ENCODE results near the gene PCBP3.
"Not testable (repeated sequence)": the region's sequence is repeated elsewhere in the genome, so short reads cannot be mapped to it uniquely, and the experiment has no call there.

The PCBP3 gene

GRCh38 chr21:45643021-45643980 lies at the start of gene PCBP3:
Gene PCBP3 (plus strand): TSS chr21:45643725. CDS start chr21:45850086, 206,361 bp downstream.
- DNase-seq, result peak; percentile 87

- DNase-seq, result peak; percentile 1
These were observed 48.6 kb upstream of the PCBP3 start for GRCh38 chr21:45594721-45595489.

DNA sequence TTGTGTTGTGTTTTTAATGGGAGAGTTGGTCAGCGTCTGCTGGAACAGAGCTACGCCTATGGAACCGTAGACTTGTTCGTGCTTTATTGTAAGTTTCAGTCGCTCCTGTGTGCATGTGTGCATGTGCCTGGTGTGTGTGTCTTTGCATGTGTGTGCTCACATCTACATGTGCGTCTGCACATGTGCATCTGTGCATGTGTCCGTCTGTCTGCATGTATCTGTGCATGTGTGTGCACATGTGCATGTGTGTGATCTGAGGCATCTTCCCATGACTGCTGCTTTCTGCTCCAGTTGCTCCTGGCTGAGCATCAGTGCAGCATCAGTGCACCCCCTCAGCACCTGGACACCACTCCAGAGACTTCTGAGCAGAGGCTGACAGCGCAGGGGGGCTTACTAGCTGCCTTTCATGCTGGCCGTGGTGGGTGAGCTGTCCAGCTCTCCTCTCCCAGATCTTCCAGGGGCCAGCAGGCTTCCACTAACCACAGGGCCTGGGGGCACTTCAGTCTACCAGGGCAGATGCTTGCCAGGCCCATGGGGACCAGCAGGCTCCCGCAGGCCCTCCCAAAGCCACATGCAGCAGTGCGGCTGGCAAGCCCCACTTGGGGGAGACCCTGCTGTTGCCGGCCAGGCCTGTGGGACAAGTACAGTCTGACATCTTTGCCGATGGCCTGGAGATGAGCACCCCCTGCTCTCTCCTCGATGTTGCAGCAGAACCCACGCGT lies 47.8 kb upstream of the PCBP3 start:
- peak; percentile 74 for DNase-seq

GRCh38 chr21:45596704-45597318 lies 46.7 kb upstream of the PCBP3 start:
- DNase-seq, result no peak

- no peak for DNase-seq
These were observed 45.4 kb upstream of the PCBP3 start for GRCh38 chr21:45598109-45598508.

GRCh38 chr21:45598666-45599065 lies 44.9 kb upstream of the PCBP3 start:
- no peak for DNase-seq

DNA sequence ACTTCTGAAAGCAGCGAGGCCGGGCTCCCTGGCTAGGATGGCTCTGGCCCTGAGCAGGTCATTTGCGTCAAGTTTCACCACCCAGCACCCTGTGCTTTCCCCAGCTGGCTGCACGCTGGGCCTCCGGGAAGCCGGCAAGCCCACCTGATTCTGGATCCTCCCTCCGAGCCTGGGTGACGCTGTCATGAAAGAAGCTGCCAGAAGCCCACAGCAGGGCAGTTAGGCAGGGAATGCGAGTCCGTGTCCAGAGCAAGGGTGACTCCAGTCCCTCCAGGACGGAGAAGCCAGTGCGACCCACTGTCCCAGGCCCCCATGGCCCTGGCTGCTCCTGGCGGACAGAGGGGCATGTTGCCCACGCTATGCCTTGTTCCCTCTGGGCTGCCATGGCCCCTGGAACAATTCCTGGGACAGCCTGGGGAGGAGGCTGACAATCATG lies 44.4 kb upstream of the PCBP3 start:
- no peak for DNase-seq

DNA sequence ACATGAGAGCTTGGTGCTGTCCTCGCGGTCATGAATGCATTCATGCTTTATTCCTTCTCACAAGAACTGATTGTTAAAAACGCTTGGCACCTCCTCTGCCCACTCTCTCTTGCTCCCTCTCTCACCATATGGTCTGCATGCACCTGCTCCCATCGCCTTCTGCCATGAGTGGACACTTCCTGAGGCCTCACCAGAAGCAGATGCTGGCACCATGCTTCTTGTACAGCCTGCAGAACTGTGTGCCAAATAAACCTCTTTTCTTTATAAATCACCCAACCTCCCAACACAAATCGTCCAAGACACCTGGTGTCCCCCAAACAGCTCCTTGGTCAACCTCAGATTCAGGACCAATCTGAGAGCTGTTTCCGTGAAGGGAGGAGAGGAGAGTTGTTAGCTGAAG lies 43.3 kb upstream of the PCBP3 start:
- DNase-seq, result no peak

DNA sequence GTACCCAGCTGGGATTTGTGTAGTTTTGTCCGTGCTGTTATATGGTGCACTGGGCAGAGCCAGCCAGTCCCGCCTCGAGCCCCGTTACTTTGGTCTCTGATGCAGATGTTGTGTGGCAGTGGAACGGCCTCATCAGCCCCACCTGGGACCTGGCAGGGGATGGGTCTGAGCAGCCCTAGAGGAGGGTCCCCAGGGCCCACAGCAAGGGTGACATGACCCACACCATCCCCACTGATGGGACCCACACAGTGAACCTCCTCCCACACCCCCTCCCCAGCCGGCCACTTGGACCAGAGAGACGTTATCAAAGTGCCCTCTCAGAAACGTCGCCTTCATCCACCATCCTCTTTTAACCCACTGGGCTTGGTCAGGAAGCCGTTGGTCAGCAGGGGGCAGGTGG lies 42.0 kb upstream of the PCBP3 start:
- no peak for DNase-seq

DNA sequence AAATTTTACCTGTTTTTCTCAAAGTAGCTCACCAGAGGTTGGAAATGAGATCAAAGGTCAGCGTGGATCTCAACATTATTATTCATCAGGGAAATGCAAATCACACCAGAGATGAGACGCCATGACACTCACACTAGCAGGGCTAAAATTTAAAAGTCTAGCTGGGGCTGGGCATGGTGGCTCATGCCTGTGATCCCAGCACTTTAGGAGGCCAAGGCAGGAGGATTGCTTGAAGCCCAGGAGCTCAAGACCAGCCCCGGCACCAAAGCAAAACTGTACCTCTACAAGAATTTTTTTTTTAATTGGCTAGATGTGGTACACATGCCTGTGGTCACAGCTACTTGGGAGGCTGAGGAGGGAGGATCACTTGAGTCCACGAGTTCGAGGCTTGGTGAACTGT lies 41.4 kb upstream of the PCBP3 start:
- no peak for DNase-seq

DNA sequence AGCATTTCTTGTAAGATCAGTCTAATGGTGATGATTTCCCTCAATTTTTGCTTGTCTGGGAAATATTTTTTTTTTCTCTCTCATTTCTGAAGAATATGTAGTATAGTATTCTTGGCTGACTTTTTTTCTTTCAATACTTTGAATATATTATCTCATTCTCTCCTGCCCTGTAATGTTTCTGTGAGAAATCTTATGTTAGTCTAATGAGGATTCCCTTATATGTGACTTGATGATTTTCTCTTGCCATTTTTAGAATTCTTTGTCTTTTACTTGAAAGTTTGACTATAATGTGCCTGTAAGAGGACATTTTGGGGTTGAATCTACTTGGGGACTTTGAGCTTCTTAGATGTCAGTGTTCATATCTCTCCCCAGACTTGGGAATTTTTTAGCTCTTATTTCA lies 40.0 kb upstream of the PCBP3 start:
- no peak for DNase-seq

- DNase-seq, result not testable (repeated sequence)
These were observed 38.8 kb upstream of the PCBP3 start for GRCh38 chr21:45604681-45605080.

GRCh38 chr21:45607021-45607908 lies 36.3 kb upstream of the PCBP3 start:
- no peak for DNase-seq

GRCh38 chr21:45607909-45608295 lies 35.6 kb upstream of the PCBP3 start:
- no peak for DNase-seq

DNA sequence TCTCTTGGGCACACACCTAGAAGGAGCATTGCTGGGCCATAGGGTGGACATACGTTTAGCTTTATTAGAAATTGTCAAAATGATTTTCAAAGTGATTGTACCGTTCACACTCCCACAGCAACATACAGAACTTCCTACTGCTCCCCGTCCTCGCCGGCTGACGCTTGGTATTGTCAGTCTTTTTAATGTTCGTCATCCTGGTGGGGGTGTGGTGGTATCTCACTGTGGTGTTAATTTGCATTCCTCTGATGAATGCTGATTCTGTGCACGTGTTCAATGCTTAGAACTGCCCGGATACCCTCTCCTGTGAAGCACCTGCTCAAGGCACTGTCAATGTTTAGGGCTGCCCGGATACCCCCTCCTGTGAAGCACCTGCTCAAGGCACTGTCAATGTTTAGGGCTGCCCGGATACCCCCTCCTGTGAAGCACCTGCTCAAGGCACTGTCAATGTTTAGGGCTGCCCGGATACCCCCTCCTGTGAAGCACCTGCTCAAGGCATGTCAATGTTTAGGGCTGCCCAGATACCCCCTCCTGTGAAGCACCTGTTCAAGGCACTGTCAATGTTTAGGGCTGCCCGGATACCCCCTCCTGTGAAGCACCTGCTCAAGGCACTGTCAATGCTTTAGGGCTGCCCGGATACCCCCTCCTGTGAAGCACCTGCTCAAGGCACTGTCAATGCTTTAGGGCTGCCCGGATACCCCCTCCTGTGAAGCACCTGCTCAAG lies 34.6 kb upstream of the PCBP3 start:
- DNase-seq, result not testable (repeated sequence)

DNA sequence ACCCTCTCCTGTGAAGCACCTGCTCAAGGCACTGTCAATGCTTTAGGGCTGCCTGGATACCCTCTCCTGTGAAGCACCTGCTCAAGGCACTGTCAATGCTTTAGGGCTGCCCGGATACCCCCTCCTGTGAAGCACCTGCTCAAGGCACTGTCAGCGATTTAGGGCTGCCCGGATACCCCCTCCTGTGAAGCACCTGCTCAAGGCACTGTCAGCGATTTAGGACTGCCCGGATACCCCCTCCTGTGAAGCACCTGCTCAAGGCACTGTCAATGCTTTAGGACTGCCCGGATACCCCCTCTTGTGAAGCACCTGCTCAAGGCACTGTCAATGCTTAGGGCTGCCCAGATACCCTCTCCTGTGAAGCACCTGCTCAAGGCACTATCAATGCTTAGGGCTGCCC lies 33.9 kb upstream of the PCBP3 start:
- not testable (repeated sequence) for DNase-seq

DNA sequence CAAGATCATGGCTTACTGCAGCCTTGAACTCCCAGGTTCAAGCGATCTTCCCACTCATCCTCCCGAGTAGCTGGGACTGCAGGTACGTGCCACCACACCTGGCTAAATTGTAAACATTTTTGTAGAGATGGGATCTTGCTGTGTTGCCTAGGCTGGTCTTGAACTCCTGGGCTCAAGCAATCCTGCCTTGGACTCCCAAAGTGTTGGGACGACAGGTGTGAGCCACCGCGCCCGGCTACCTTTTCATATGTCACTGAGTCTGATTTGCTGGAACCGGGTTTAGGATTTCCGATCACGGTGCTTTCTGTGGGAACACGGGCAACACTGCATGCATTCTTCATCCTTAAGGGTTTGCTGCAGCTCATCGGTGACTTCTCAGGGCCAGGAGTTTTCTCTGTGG lies 32.2 kb upstream of the PCBP3 start:
- DNase-seq, result no peak

DNA sequence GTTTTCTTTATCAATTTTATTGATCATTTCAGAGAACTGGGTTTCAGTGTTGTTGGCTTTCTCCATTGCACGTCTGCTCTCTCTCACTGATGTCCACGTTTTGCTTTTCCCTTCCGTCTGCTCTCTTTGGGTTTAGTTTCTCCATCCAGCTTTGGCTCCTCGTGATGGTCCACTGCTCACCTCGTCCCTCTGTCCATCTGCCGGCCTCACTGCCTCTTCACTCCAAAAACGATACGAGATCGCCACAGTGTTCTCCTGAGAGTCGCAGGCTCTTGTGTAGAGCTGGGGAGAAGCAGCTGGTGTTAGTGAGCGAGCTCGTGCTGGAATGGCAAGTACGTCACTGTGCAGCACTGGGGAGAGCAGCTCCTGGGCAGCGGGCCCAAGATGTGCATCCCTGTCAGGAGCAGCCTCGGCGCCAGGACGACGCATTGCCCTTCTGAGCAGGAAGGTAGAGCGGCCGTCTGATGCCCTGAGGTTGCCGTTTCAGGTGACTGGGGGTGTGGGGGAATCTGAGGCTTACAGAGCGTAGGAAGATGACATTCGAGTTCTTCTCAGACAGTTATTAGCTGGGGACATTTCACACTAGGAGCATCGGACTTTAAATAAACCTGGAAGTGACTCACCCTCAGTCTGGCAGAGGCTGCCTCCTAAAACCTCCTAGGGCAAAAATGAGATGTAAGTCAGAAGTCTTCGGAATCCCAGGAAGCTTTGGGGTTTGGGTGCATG lies 31.4 kb upstream of the PCBP3 start:
- peak; percentile 71 for DNase-seq

DNA sequence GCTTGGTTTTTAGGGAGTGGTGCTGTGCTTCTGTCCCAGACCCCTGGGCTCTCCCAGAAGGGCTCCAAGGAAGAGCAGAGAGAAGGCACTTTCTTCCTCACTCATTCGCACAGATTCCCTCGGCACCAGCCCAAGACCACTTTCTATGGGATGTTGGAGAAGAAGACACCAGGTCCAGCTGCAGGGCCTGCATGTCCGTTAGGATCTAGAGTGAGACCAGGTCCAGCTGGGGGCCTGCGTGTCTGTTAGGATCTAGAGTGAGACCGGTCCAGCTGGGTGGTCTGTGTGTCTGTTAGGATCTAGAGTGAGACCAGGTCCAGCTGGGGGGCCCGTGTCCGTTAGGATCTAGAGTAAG lies 30.9 kb upstream of the PCBP3 start:
- DNase-seq, result not testable (repeated sequence)

- no peak for DNase-seq
These were observed 30.1 kb upstream of the PCBP3 start for GRCh38 chr21:45613396-45613795.

Data from retina (tissue), 1 donor.